Right cardiac atrium (tissue), 5 donors: Measurements from ENCODE around the gene PSMD6. TPM values are rescaled to one million over a fixed set of nuclear protein-coding genes. Genes with fewer than 3 reads are reported as not detected.

Experiments used
- ATAC-seq, 2 donors: fragments of 200-7000 bp; cut with Tn5 transposase; one replicate each; pipeline versions ENCODE4 v1.8.0 to v1.9.1; 2020; ENCODE audit warnings: moderate library complexity in 2 of 2, mild to moderate bottlenecking in 1 of 2
- DNase-seq, 3 donors: peaks; one replicate each; pipeline ENCODE4 v3.0.0-alpha.2; 2020
- H3K27ac ChIP-seq: one replicate; pipeline ENCODE4 v1.5.1; 2013; ENCODE audit warnings: mild to moderate bottlenecking, low read length, control low read depth, moderate library complexity
- H3K27me3 ChIP-seq: one replicate; pipeline ENCODE4 v1.6.1; 2013; ENCODE audit not compliant: control insufficient read depth, insufficient read depth
- H3K4me1 ChIP-seq: one replicate; pipeline ENCODE4 v1.6.1; 2013; ENCODE audit warnings: low read length; ENCODE audit not compliant: control insufficient read depth, insufficient read depth
- H3K4me3 ChIP-seq: one replicate; pipeline ENCODE4 v1.5.1; 2013; ENCODE audit warnings: low read length, control low read depth
- H3K9me3 ChIP-seq: one replicate; pipeline ENCODE4 v1.6.1; 2013; ENCODE audit warnings: low read length; ENCODE audit not compliant: control insufficient read depth
- WGBS: extraction: QIAGEN DNeasy Blood & Tissue Kit; methylation state at CpG from one replicate; pipeline ENCODE4 v1.1.7; 2013; 5-methylcytosine and 5-hydroxymethylcytosine counted together
- intact Hi-C, 4 donors: fragments of 100-400 bp; cut with DNase I; formaldehyde crosslinking; loops; one replicate each; pipeline versions ENCODE4 v1.11.0 to v1.14.0; 2022 to 2023
- polyA plus RNA-seq: library from polyadenylated mRNA; stranded (reverse); fragments of 200-250 nt; gene quantifications from one replicate; pipeline ENCODE4 v1.2.3, GENCODE V29; 2013
- total RNA-seq, 4 donors: library from RNA; stranded (reverse); fragmentation: NEBNext Ultra II Directional; extraction: Animal tissue kit (Norgen Biotek cat#: 25700); gene quantifications; one replicate each; pipeline ENCODE4 v1.2.1, GENCODE V29; 2021
- donor health status: healthy with polysubstance abuse.
- donor health status: DM: no; HTN: yes; CAD: no.
- donor health status: DM: no; HTN: no; CAD: no.
- donor health status: DM: no; HTN: yes; CAD: no; lungs with severe emphysema.
- donor health status: DM: yes; HTN: yes; CAD: no.

PSMD6 gene
- total and polyA plus RNA-seq, 5 donors = 62.8 to 86.4 (median 73.8) TPM

DNA sequence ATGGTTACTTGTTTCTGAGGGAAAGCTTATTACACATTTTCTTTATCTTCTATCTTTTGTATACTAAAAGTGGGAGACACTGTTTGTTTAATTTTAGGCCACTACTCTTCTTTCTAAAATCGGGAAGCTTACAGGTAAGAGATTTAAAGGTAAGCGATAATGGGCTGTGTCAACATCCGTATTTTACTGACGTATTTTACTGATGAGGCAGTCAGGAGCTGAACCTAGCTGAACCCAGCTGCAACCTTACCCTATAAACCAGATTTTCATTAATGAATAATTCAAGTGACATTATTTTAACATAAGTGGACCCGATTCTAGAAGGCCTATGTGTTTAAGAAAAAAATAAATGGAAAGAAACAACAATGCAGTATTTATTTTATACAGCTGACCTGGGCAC is 13.1 kb downstream of the PSMD6 start:
- ATAC-seq (no peak), DNase-seq (no peak)
- peaks cover 2% of the 10 kb centered on the region for H3K4me1 ChIP-seq
- no peaks in the 10 kb centered on the region for H3K27me3 ChIP-seq
- no peak overlapping the region for H3K27ac ChIP-seq
- intact Hi-C loops = no loop called here
- no peak overlapping the region for H3K4me3 ChIP-seq
- 92% methylated on average over 5 of the region's 5 CpGs for WGBS
- H3K9me3 ChIP-seq = no peaks in the 10 kb centered on the region

GRCh38 chr3:64009528-64009927 is 13.8 kb downstream of the PSMD6 start:
- no peak overlapping the region for H3K4me3 ChIP-seq
- intact Hi-C loops = no loop called here
- no peaks in the 10 kb centered on the region for H3K4me1 ChIP-seq
- no peaks in the 10 kb centered on the region for H3K27me3 ChIP-seq
- DNase-seq (no peak), ATAC-seq (no peak)
- 95% methylated on average over 7 of the region's 7 CpGs for WGBS
- H3K9me3 ChIP-seq = no peaks in the 10 kb centered on the region
- H3K27ac ChIP-seq = no peak overlapping the region

DNA sequence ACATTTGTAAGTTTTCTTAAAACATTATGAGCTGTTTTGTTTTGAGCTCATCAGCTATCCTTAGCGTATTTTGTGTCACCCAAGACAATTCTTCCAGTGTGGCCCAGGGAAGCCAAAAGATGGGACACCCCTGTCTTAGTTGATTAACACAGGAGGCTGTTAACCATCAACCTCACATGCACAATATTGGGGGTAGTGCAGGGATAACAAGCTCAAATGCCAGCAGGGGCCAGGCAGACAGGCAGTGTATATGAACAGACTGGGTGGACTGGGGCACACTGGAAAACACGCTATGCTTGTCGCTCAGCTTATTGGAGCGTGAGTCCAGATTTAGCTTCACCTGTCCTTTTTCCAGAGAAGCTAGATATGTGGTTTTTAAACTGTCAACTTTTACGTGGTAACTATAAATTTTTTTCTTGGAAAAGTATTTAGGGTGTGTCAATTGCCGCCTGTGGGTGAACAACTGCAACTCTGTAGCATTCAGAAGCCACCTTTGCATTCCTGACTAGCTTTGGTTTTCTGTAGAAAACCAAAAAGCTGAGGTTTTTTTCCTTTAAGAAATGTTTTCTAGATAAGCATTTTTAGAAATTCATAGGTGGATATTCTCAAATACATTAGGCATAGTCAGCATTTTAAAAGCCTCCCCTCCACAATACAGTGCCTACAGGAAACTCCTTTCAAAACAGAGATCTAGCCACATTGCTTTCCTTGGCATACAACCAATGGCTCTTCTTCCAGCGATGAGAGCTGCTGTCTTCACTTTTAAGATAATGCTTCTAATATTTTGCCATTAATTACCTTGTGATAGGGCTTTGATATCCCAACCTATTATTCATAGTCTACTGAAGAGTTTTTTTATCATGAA is 14.6 kb downstream of the PSMD6 start:
- 79% methylated on average over 7 of the region's 7 CpGs for WGBS
- H3K27me3 ChIP-seq = no peaks in the 10 kb centered on the region
- H3K9me3 ChIP-seq = no peaks in the 10 kb centered on the region
- intact Hi-C loops = no loop called here
- DNase-seq = no peak
- no peak overlapping the region for H3K27ac ChIP-seq
- ATAC-seq = peak in 1 of 2 donors; percentile 18
- no peak overlapping the region for H3K4me3 ChIP-seq
- no peaks in the 10 kb centered on the region for H3K4me1 ChIP-seq

GRCh38 chr3:64008017-64008416 is 15.3 kb downstream of the PSMD6 start:
- no peaks in the 10 kb centered on the region for H3K9me3 ChIP-seq
- 86% methylated on average over 2 of the region's 2 CpGs for WGBS
- no peak overlapping the region for H3K27ac ChIP-seq
- H3K4me3 ChIP-seq = no peak overlapping the region
- intact Hi-C loops = no loop called here
- DNase-seq = no peak
- ATAC-seq = no peak
- no peaks in the 10 kb centered on the region for H3K27me3 ChIP-seq
- no peaks in the 10 kb centered on the region for H3K4me1 ChIP-seq

DNA sequence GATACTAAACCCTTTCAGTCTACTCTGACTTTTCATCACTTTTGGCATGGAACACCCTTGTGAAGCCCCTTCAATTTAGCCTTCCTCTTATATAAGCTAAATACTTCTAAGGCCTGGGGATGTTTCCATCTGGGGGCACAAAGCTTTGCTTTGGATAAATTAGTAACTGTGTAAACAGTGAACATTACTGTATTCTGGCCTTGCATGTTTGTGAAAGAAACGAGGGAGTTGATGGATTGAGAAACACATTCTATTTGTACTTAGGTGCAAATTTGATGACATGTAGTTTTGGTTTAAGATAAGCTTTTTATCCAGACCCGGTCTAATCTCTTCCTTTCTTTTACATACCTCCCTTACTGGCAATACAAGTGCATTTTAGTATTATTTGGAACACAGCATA is 19.7 kb downstream of the PSMD6 start:
- Histone ChIP-seq H3K9me3 (no peaks in the 10 kb centered on the region), H3K27ac (no peak overlapping the region), H3K4me3 (no peak overlapping the region), H3K4me1 (no peaks in the 10 kb centered on the region), H3K27me3 (no peaks in the 10 kb centered on the region)
- no peak for ATAC-seq
- 50% methylated on average over 2 of the region's 2 CpGs for WGBS
- intact Hi-C loops = no loop called here
- DNase-seq = no peak

DNA sequence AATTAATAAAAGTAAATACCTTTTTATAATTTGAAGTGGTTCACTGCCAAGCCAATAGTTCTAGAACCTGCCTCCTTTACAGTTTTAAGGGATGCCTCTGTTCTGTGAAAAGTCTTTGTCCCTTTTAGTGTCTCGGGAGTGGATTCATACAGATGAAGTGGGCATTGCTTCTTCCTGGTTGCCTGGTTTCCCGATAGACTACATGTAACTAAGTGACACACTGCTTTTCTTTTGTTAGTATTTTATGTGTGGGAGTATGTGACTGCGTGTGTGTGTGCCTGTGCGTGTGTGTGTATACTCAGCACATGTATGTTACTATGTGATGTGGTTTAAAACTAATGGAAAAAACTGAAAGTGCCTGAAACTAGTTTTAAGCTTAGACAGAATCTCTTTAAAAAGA is 21.1 kb downstream of the PSMD6 start:
- DNase-seq (no peak), ATAC-seq (no peak)
- no peaks in the 10 kb centered on the region for H3K4me1 ChIP-seq
- H3K9me3 ChIP-seq = no peaks in the 10 kb centered on the region
- H3K27me3 ChIP-seq = no peaks in the 10 kb centered on the region
- H3K4me3 ChIP-seq = no peak overlapping the region
- no peak overlapping the region for H3K27ac ChIP-seq
- intact Hi-C loops = no loop called here
- WGBS = 95% methylated on average over 4 of the region's 4 CpGs

- no peaks in the 10 kb centered on the region for H3K4me1 ChIP-seq
- no peak for ATAC-seq
- no peaks in the 10 kb centered on the region for H3K27me3 ChIP-seq
- H3K9me3 ChIP-seq = no peaks in the 10 kb centered on the region
- no peak overlapping the region for H3K4me3 ChIP-seq
- intact Hi-C loops = no loop called here
- WGBS = 84% methylated on average over 9 of the region's 9 CpGs
- H3K27ac ChIP-seq = no peak overlapping the region
- no peak for DNase-seq
Observed at GRCh38 chr3:64000453-64001055, 22.7 kb downstream of the PSMD6 start.

- Histone ChIP-seq H3K4me3 (no peak overlapping the region), H3K27me3 (no peaks in the 10 kb centered on the region), H3K4me1 (no peaks in the 10 kb centered on the region), H3K9me3 (no peaks in the 10 kb centered on the region), H3K27ac (peak overlapping the region; percentile 80)
- 58% methylated on average over 10 of the region's 10 CpGs for WGBS
- intact Hi-C loops = loop anchor here in 1 of 4 donors (10.0 kb wide), 1 partner anchor 84 kb away; the partner anchor contains the start of gene SCAANT1
- DNase-seq (no peak), ATAC-seq (peak; percentile 38 to 74)
Observed at GRCh38 chr3:63998852-63999754, 24.2 kb downstream of the PSMD6 start.

GRCh38 chr3:63995086-63995485 is 28.2 kb downstream of the PSMD6 start:
- intact Hi-C loops = loop anchor here in 1 of 4 donors (10.0 kb wide), 1 partner anchor 80 kb away; the partner anchor contains the start of gene SCAANT1
- 86% methylated on average over 5 of the region's 5 CpGs for WGBS

DNA sequence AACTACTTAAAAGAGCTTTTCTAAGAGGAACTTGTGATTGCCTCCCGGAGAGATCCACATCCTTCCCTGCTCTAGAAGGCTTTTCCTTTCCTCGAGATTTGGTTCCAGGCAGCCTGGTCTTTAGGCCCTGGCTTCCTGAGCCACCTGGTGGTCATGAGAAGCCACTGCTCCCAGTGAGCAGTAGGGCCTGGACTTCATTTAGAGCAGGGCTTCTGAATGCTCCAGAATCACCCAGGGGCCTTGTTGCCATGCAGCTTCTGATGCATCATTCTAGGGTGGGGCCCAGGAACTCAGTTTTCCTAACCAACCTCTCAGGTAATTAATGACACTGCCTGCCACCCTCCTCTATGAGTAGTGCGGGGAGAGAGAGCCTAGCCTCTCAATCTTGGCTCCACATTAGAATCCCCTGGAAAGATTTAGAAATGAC is 29.6 kb downstream of the PSMD6 start:
- Histone ChIP-seq H3K27me3 (no peaks in the 10 kb centered on the region), H3K4me3 (no peak overlapping the region), H3K27ac (no peak overlapping the region), H3K9me3 (no peaks in the 10 kb centered on the region), H3K4me1 (no peaks in the 10 kb centered on the region)
- intact Hi-C loops = loop anchor here in 1 of 4 donors (10.0 kb wide), 1 partner anchor 79 kb away; the partner anchor contains the start of gene SCAANT1
- ATAC-seq (peak; percentile 87 to 92), DNase-seq (peak; percentile 55 to 85 (median 76))
- WGBS = 37% methylated on average over 3 of the region's 3 CpGs

More at GRCh38 chr3:63995086-63995485, 28.2 kb downstream of the PSMD6 start:
- Histone ChIP-seq H3K27ac (no peak overlapping the region), H3K27me3 (no peaks in the 10 kb centered on the region), H3K4me3 (no peak overlapping the region), H3K4me1 (no peaks in the 10 kb centered on the region), H3K9me3 (no peaks in the 10 kb centered on the region)
- peak in 1 of 3 donors; percentile 45 for DNase-seq
- no peak for ATAC-seq
